GM23338 (cell line): Measurements from ENCODE around the gene IL1RAPL2. TPM values are rescaled to one million over a fixed set of nuclear protein-coding genes. Genes with fewer than 3 reads are reported as not detected.

Source experiments
- ATAC-seq: fragments of 200-7000 bp; cut with Tn5 transposase; 3 replicates; pipeline ENCODE4 v1.9.1; 2020
- DNase-seq: peaks from one replicate; pipeline ENCODE4 v3.0.0-alpha.2; 2015; ENCODE audit warnings: low spot score
- H2AFZ ChIP-seq: fragments of 200-600 bp; sonication (generic); 2 replicates; pipeline ENCODE4 v1.8.0; 2016; ENCODE audit warnings: antibody characterized with exemption, mild to moderate bottlenecking, moderate library complexity
- H3F3A ChIP-seq: fragments of 200-600 bp; sonication (generic); replicated peaks from 2 replicates; pipeline ENCODE4 v1.8.0; 2017; ENCODE audit warnings: antibody characterized with exemption, mixed run types, low read depth
- H3K27ac ChIP-seq: fragments of 200-600 bp; sonication (generic); 2 replicates; pipeline ENCODE4 v1.6.1; 2016; ENCODE audit warnings: low read depth
- H3K27me3 ChIP-seq: fragments of 200-600 bp; sonication (generic); 2 replicates; pipeline ENCODE4 v1.8.0; 2016; ENCODE audit warnings: mild to moderate bottlenecking, mixed run types, moderate library complexity; ENCODE audit not compliant: insufficient read depth
- H3K36me3 ChIP-seq: fragments of 200-600 bp; sonication (generic); 2 replicates; pipeline ENCODE4 v1.8.0; 2016; ENCODE audit warnings: mild to moderate bottlenecking; ENCODE audit not compliant: insufficient read depth
- H3K4me1 ChIP-seq: fragments of 200-600 bp; sonication (generic); 2 replicates; pipeline ENCODE4 v1.8.0; 2016; ENCODE audit warnings: mild to moderate bottlenecking, moderate library complexity; ENCODE audit not compliant: insufficient read depth
- H3K4me2 ChIP-seq: fragments of 200-600 bp; sonication (generic); 2 replicates; pipeline ENCODE4 v1.7.1; 2017; ENCODE audit warnings: mixed run types
- H3K4me3 ChIP-seq: fragments of 200-600 bp; sonication (generic); 2 replicates; pipeline ENCODE4 v1.6.1; 2016; ENCODE audit warnings: mixed run types
- H3K79me2 ChIP-seq: fragments of 200-600 bp; sonication (generic); replicated peaks from 2 replicates; pipeline ENCODE4 v1.8.0; 2017; ENCODE audit warnings: mild to moderate bottlenecking; ENCODE audit not compliant: insufficient read depth
- H3K9me2 ChIP-seq: fragments of 200-600 bp; sonication (generic); 2 replicates; pipeline ENCODE4 v1.8.0; 2017; ENCODE audit not compliant: insufficient read depth
- H4K20me1 ChIP-seq: fragments of 200-600 bp; sonication (generic); replicated peaks from 2 replicates; pipeline ENCODE4 v1.8.0; 2017; ENCODE audit warnings: mild to moderate bottlenecking; ENCODE audit not compliant: insufficient read depth
- H3K27ac Mint-ChIP-seq: 2 replicates; pipeline ENCODE4 v1.8.0; 2020; ENCODE audit warnings: inconsistent platforms, mild to moderate bottlenecking, moderate library complexity, mixed read lengths
- H3K27me3 Mint-ChIP-seq: 3 replicates; pipeline ENCODE4 v1.8.0; 2022; ENCODE audit warnings: low read depth, mild to moderate bottlenecking, moderate library complexity, mixed read lengths, inconsistent platforms; ENCODE audit not compliant: insufficient read depth, poor library complexity
- H3K36me3 Mint-ChIP-seq: 3 replicates; pipeline ENCODE4 v1.8.0; 2021; ENCODE audit warnings: low read depth, mild to moderate bottlenecking, inconsistent platforms, moderate library complexity, mixed read lengths
- H3K4me1 Mint-ChIP-seq: 3 replicates; pipeline ENCODE4 v1.8.0; 2020; ENCODE audit warnings: mild to moderate bottlenecking, inconsistent platforms, mixed read lengths
- H3K4me3 Mint-ChIP-seq: 3 replicates; pipeline ENCODE4 v1.8.0; 2021; ENCODE audit warnings: moderate library complexity, mild to moderate bottlenecking, inconsistent platforms, mixed read lengths
- H3K9me3 Mint-ChIP-seq: 3 replicates; pipeline ENCODE4 v1.8.0; 2020; ENCODE audit warnings: moderate library complexity, mild to moderate bottlenecking, inconsistent platforms, mixed read lengths
- CTCF ChIP-seq, 2 experiments: fragments of 200-600 bp in 1 of 2; sonication (generic) in 1 of 2; conservative IDR thresholded peaks; 2 replicates each; pipeline versions ENCODE4 v1.5.1 to v1.6.1; 2016 to 2017; ENCODE audit warnings: antibody characterized with exemption in 2 of 2, low read depth in 2 of 2, mild to moderate bottlenecking in 2 of 2, moderate library complexity in 1 of 2
- ETS1 ChIP-seq: IDR thresholded peaks from 2 replicates; pipeline ENCODE4 v1.6.1; 2016; ENCODE audit warnings: antibody characterized with exemption
- EZH2phosphoT487 ChIP-seq: fragments of 200-600 bp; sonication (generic); IDR thresholded peaks from one replicate; pipeline ENCODE4 v1.8.1; 2018; ENCODE audit warnings: antibody characterized with exemption; ENCODE audit not compliant: unreplicated experiment
- REST ChIP-seq: IDR thresholded peaks from one replicate; pipeline ENCODE4 v1.6.1; 2018; ENCODE audit warnings: antibody characterized with exemption; ENCODE audit not compliant: unreplicated experiment
- ZNF114 ChIP-seq: fragments of 250-450 bp; sonication (Bioruptor Pico); IDR thresholded peaks from 2 replicates; pipeline ENCODE4 v1.5.0; 2020; ENCODE audit warnings: mild to moderate bottlenecking, moderate library complexity
- ZNF331 ChIP-seq: fragments of 250-450 bp; sonication (Bioruptor Pico); IDR thresholded peaks from 2 replicates; pipeline ENCODE4 v1.5.0; 2020; ENCODE audit warnings: low read depth, mild to moderate bottlenecking, moderate library complexity
- ZNF462 ChIP-seq: fragments of 250-450 bp; sonication (Bioruptor Pico); IDR thresholded peaks from 2 replicates; pipeline ENCODE4 v1.5.0; 2020; ENCODE audit warnings: mild to moderate bottlenecking, moderate library complexity
- polyA plus RNA-seq: library from polyadenylated mRNA; unstranded; fragments of >200 nt; fragmentation: Nextera tagmentation; extraction: Ambion mirVana; gene quantifications from 2 replicates; pipeline ENCODE4 v1.2.1, GENCODE V29; 2016
- total RNA-seq: library from RNA; depleted of rRNA; stranded (reverse); fragments of >200 nt; shearing (Covaris generic); gene quantifications from 2 replicates; pipeline ENCODE4 v1.2.3, GENCODE V29; 2014

Gene IL1RAPL2
- total and polyA plus RNA-seq, 2 experiments from 2014 or later: 0.80 to 0.94 TPM

- TF ChIP-seq REST: no peak
- TF ChIP-seq ZNF462 (CRISPR knock-in tag): no peak
- TF ChIP-seq ZNF114: no peak
Measured at GRCh38 chrX:105173071-105173470, 607.1 kb downstream of the IL1RAPL2 start (continued).

GRCh38 chrX:105179644-105180043 is 613.6 kb downstream of the IL1RAPL2 start:
- Mint-ChIP-seq H3K36me3 (no peaks in the 10 kb centered on the region; the same call in 2 of the 3 replicates), H3K27me3 (peaks cover 2% of the 10 kb centered on the region), H3K27ac (no peak overlapping the region), H3K4me3 (no peak overlapping the region), H3K9me3 (peaks cover 6% of the 10 kb centered on the region; the same call in 2 of the 3 replicates), H3K4me1 (no peaks in the 10 kb centered on the region)
- H2AFZ ChIP-seq: no peak overlapping the region
- no peak for TF ChIP-seq CTCF (conservative IDR thresholded peaks at IDR 0.05; ENCODE audit: low read depth in 2 of 2)
- TF ChIP-seq ETS1: no peak
- no peak for TF ChIP-seq REST
- TF ChIP-seq EZH2phosphoT487: no peak
- TF ChIP-seq ZNF331 (CRISPR knock-in tag): no peak
- no peaks in the 10 kb centered on the region for H3K27me3 ChIP-seq
- H3K4me3 ChIP-seq: no peak overlapping the region
- no peak overlapping the region for H3K4me2 ChIP-seq
- H3K4me1 ChIP-seq: no peaks in the 10 kb centered on the region
- no peaks in the 10 kb centered on the region for H3K36me3 ChIP-seq
- H4K20me1 ChIP-seq: no peaks in the 10 kb centered on the region
- H3K9me2 ChIP-seq: no peaks in the 10 kb centered on the region
- no peak overlapping the region for H3K27ac ChIP-seq
- DNase-seq: no peak
- H3K79me2 ChIP-seq: no peaks in the 10 kb centered on the region
- ATAC-seq: no peak
- H3F3A ChIP-seq: no peaks in the 10 kb centered on the region
